HG03064 (cell line): ENCODE results near the gene PAN2.
"Not testable (repeated sequence)": the region's sequence is repeated elsewhere in the genome, so short reads cannot be mapped to it uniquely, and the experiment has no call there.

Experiments used
- ATAC-seq: cut with Tn5 transposase; IDR thresholded peaks from one replicate; pipeline ENCODE4 v1.9.1; 2021; ENCODE audit warnings: low read depth; ENCODE audit not compliant: unreplicated experiment

The PAN2 gene

GRCh38 chr12:56308714-56309113, 25.1 kb downstream of the PAN2 start:
- no peak for ATAC-seq

- no peak for ATAC-seq
Measured at GRCh38 chr12:56307221-56307965, 26.4 kb downstream of the PAN2 start.

GRCh38 chr12:56304872-56305590, 28.8 kb downstream of the PAN2 start:
- no peak for ATAC-seq

GRCh38 chr12:56304276-56304675, 29.5 kb downstream of the PAN2 start:
- no peak for ATAC-seq

- ATAC-seq = no peak
Measured at GRCh38 chr12:56300644-56301464, 32.9 kb downstream of the PAN2 start.

GRCh38 chr12:56299853-56300643, 33.8 kb downstream of the PAN2 start, which contains the start of gene CS:
CS (minus strand) TSS chr12:56300330; CDS start chr12:56300201, 129 bp downstream.
- ATAC-seq = peak; percentile 87

GRCh38 chr12:56299308-56299852, 34.4 kb downstream of the PAN2 start:
- no peak for ATAC-seq

GRCh38 chr12:56298828-56299227, 35.0 kb downstream of the PAN2 start:
- ATAC-seq = no peak

GRCh38 chr12:56297400-56297799, 36.4 kb downstream of the PAN2 start:
- no peak for ATAC-seq

- no peak for ATAC-seq
Measured at GRCh38 chr12:56296295-56296694, 37.5 kb downstream of the PAN2 start.

- no peak for ATAC-seq
Measured at GRCh38 chr12:56293795-56294194, 40.0 kb downstream of the PAN2 start.

- no peak for ATAC-seq
Measured at GRCh38 chr12:56288705-56289387, 45.0 kb downstream of the PAN2 start.

GRCh38 chr12:56286044-56286830, 47.6 kb downstream of the PAN2 start:
- ATAC-seq = no peak

GRCh38 chr12:56284263-56284662, 49.5 kb downstream of the PAN2 start:
- ATAC-seq = not testable (repeated sequence)

- ATAC-seq = no peak
Measured at GRCh38 chr12:56282579-56282978, 51.2 kb downstream of the PAN2 start.

- no peak for ATAC-seq
Measured at GRCh38 chr12:56282030-56282429, 51.8 kb downstream of the PAN2 start.

GRCh38 chr12:56280849-56281248, 53.0 kb downstream of the PAN2 start:
- ATAC-seq = no peak

- ATAC-seq = no peak
Measured at GRCh38 chr12:56278905-56279304, 54.9 kb downstream of the PAN2 start.

- no peak for ATAC-seq
Measured at GRCh38 chr12:56274299-56274698, 59.5 kb downstream of the PAN2 start.
